WERI-Rb-1 (cell line): ENCODE measurements around the gene SSR4.

Source experiments
- DNase-seq: peaks from one replicate; pipeline ENCODE4 v3.0.0-alpha.2; 2020
- H3K27ac ChIP-seq: fragments of 250-450 bp; sonication (Bioruptor Pico); 2 replicates; pipeline ENCODE4 v1.5.1; 2020; ENCODE audit warnings: mild to moderate bottlenecking, moderate library complexity
- H3K27me3 ChIP-seq: fragments of 250-450 bp; sonication (Bioruptor Pico); 2 replicates; pipeline ENCODE4 v1.5.1; 2021; ENCODE audit warnings: mild to moderate bottlenecking, low read depth, moderate library complexity; ENCODE audit not compliant: insufficient read depth, severe bottlenecking
- H3K36me3 ChIP-seq: fragments of 250-450 bp; sonication (Bioruptor Pico); 2 replicates; pipeline ENCODE4 v1.5.1; 2020; ENCODE audit warnings: mild to moderate bottlenecking, moderate library complexity
- H3K4me3 ChIP-seq: 2 replicates; pipeline ENCODE4 v1.5.1; 2011; ENCODE audit warnings: low read depth, mild to moderate bottlenecking, control low read depth, low read length
- H3K9me3 ChIP-seq: fragments of 250-450 bp; sonication (Bioruptor Pico); 2 replicates; pipeline ENCODE4 v1.5.1; 2021; ENCODE audit warnings: mild to moderate bottlenecking, moderate library complexity; ENCODE audit not compliant: severe bottlenecking
- TF ChIP-seq, protein P1 (sequence below): IDR thresholded peaks from 2 replicates; pipeline ENCODE4 v1.5.1; 2011; ENCODE audit warnings: low read depth, mild to moderate bottlenecking, control low read depth, inconsistent platforms, low read length

SSR4 gene

DNA sequence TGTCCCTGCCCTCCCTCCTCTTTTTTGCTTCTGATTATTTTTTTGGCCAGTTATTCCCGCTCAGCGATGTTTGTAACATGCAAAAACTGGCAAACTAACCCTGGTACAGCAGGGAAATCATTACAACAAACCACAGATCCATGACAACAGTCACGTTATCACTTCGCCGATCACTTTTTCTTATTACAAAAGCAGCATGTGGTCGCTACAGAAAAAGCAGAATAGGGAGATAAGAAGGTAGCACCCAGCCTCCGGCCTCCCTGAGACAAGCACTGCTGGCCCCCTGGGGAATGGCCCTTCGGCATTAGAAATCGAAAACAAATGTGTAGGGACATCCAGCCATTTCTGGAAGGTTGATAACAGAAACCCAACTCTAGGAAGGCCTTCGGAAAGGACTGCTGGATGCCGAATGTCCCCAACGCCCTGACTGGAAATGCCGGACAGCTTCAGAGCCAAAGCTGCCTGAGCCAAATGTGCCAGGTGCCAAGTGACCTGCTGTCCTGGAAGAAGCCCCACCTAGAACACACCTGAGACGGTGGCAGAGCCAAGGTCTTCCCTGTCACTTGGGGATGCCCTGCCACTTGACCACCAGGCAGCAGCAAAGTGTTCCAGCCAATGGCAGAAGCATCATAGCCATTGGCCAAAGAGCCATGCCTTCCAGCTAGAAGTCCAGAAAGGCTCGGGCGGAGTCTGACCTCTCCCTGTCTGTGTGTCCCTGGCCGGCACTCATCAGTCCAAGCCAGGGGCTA lies 3.2 kb upstream of the SSR4 start:
- Histone ChIP-seq H3K27ac (no peak overlapping the region), H3K4me3 (no peak overlapping the region), H3K9me3 (no peaks in the 10 kb centered on the region), H3K27me3 (peaks cover 8% of the 10 kb centered on the region), H3K36me3 (peaks cover 56% of the 10 kb centered on the region)
- TF ChIP-seq, protein P1, sequence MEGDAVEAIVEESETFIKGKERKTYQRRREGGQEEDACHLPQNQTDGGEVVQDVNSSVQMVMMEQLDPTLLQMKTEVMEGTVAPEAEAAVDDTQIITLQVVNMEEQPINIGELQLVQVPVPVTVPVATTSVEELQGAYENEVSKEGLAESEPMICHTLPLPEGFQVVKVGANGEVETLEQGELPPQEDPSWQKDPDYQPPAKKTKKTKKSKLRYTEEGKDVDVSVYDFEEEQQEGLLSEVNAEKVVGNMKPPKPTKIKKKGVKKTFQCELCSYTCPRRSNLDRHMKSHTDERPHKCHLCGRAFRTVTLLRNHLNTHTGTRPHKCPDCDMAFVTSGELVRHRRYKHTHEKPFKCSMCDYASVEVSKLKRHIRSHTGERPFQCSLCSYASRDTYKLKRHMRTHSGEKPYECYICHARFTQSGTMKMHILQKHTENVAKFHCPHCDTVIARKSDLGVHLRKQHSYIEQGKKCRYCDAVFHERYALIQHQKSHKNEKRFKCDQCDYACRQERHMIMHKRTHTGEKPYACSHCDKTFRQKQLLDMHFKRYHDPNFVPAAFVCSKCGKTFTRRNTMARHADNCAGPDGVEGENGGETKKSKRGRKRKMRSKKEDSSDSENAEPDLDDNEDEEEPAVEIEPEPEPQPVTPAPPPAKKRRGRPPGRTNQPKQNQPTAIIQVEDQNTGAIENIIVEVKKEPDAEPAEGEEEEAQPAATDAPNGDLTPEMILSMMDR = no peak
- DNase-seq = no peak

DNA sequence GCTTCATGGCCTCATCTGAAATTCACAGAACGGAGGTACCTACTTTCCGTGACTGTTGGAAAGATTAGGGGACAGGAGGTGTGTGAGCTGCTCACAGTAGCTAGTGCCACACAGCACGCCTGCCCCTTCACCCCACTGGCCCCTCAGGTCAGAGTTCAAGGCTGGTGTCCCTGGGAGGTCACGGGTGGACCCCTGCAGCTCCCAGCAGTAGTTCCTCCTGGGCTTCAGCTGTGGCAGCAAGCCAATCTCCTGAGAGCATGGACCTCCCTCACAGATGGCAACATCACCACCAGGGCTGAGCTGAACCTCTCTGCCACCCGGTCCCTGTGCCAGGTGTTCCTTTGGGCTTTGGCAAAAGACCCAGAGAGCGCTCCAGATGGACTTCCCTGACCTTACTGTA lies 2.1 kb upstream of the SSR4 start:
- Histone ChIP-seq H3K36me3 (peaks cover 59% of the 10 kb centered on the region), H3K27ac (no peak overlapping the region), H3K9me3 (no peaks in the 10 kb centered on the region), H3K4me3 (no peak overlapping the region), H3K27me3 (peaks cover 8% of the 10 kb centered on the region)
- TF ChIP-seq, protein P1 = no peak
- DNase-seq = no peak

DNA sequence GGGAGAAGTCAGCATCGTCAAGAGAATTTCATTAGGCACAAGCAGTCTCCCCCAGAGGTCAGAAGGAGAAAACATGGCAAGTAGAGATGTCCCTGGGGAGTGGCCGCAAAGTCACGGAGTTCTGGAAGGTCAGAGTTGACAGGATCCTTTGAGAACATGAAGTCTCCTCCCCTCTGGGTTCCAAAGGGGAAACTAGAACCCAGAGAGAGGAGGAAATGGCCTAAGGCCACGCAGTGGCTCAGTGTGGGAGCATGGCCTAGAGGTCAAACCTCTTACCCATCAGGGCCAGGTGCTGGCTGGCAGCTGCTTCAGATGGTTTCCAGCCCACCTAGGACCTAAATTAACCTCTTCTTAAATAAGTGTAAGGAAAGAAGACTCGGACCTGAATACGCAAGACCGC lies 1.2 kb upstream of the SSR4 start:
- H3K9me3 ChIP-seq = no peaks in the 10 kb centered on the region
- peak overlapping the region; percentile 80 for H3K4me3 ChIP-seq
- peak overlapping the region; percentile 100 for H3K27ac ChIP-seq
- peaks cover 59% of the 10 kb centered on the region for H3K36me3 ChIP-seq
- H3K27me3 ChIP-seq = no peaks in the 10 kb centered on the region
- TF ChIP-seq, protein P1 = no peak
- no peak for DNase-seq

DNA sequence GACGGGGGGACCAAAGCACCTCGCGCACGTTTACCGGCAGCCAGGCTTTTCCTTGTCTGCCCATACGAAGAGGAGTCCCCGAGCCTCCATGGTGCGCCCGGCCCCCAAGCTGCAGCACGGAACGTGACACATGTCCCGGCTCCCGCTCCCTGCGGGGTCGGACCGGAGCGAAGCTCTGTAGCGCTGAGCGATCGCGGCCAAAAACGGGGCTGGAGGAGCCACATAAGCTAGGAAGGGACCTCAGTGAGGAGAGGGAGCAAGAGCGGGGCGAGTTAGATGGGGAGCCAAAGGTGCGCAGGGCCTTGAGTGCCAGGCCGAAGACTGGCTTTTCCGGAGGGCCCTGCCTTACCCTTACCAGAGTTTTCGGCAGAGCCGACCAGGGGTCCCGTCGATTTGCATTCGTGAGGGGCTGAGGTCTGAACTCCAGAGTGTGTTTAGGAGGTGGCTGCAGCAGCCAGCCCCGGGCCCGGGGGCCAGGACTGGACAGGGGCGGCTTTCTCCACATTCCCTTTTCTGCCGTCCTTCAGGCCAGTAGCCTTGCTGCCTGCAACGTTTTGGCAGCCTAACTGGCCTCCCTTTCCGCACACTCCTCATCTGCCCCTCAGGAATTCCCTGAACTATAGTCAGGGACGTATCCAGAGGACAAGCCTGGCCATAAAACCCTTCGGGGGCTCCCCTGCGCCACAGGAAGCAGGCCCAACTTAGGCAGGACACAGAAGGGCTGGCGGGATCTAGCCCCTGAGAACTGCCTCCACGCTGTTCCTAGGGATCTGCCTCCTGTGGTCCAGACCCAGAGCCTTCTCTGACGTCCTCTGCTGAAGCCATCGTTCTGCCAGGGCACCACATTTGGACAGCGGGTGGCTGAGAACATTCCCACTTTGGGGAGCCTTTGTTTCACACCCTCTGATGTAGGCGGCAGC lies 689 bp downstream of the SSR4 start:
- peaks cover 62% of the 10 kb centered on the region for H3K36me3 ChIP-seq
- TF ChIP-seq, protein P1 = no peak
- H3K9me3 ChIP-seq = no peaks in the 10 kb centered on the region
- peak overlapping the region; percentile 89 for H3K27ac ChIP-seq
- peaks cover under 1% of the 10 kb centered on the region for H3K27me3 ChIP-seq
- no peak for DNase-seq
- H3K4me3 ChIP-seq = peak overlapping the region; percentile 80

DNA sequence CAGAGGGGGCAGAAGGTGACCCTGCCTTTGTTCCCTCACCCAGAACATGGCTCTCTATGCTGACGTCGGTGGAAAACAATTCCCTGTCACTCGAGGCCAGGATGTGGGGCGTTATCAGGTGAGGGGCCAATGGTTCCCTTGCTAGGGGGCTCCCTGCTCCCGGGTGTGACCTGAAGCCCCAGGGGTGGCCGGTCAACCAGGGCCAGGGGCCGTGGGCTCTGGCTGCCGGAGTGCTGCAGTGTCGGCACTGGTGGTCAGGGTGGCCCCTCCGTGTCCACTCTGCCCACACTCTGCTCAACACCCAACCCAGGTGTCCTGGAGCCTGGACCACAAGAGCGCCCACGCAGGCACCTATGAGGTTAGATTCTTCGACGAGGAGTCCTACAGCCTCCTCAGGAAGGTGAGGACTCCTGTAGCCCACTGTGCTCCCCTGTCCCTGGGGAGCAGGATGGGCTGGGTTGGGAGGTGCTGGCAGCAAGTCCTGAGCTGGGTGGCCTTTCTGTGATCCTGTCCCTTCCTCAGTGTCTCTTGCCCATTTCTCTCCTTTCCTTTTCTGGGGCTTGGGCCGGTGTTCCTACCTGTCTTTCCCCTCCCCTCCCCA lies 3.0 kb downstream of the SSR4 start:
- H3K27me3 ChIP-seq = peaks cover 11% of the 10 kb centered on the region
- H3K4me3 ChIP-seq = no peak overlapping the region
- no peaks in the 10 kb centered on the region for H3K9me3 ChIP-seq
- TF ChIP-seq, protein P1 = no peak
- no peak for DNase-seq
- no peak overlapping the region for H3K27ac ChIP-seq
- H3K36me3 ChIP-seq = peaks cover 51% of the 10 kb centered on the region
